ENCODE measurements around the gene RNF146.

DNA sequence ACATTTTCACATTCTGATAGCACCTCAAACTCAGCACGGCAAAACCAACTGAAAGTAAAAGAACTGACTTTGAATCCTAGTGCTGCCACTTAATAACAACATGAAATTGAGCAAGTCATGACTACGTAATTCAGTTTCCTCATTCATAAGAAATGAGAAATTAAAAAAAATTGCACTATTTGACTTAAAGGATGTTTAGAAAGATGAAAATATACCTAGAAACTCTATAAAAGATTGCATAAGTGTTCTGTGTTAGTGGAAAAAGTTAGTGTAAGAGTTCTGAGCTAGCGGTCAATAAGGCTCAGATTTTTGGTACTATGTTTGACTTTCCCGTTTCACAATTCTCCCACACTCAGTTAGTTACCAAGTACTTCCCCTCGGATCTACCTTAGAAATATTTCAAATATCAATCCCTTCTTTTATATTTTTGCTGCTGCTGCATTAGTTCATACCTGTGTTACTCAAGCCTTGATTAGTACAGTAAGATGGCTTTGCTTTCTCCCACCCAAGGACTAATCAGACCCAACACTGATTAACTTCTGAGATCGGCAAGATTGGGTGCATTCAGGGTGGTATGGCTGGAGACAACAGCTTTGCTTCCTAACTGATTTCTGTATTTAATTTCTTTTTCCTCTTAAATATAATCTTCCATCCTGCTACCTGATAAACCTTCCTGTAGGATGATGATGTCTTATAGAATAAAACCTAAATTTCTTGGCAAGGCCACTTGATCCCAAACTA, 50.9 kb downstream of the RNF146 start:
- TF ChIP-seq, protein P1, sequence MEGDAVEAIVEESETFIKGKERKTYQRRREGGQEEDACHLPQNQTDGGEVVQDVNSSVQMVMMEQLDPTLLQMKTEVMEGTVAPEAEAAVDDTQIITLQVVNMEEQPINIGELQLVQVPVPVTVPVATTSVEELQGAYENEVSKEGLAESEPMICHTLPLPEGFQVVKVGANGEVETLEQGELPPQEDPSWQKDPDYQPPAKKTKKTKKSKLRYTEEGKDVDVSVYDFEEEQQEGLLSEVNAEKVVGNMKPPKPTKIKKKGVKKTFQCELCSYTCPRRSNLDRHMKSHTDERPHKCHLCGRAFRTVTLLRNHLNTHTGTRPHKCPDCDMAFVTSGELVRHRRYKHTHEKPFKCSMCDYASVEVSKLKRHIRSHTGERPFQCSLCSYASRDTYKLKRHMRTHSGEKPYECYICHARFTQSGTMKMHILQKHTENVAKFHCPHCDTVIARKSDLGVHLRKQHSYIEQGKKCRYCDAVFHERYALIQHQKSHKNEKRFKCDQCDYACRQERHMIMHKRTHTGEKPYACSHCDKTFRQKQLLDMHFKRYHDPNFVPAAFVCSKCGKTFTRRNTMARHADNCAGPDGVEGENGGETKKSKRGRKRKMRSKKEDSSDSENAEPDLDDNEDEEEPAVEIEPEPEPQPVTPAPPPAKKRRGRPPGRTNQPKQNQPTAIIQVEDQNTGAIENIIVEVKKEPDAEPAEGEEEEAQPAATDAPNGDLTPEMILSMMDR (conservative IDR thresholded peaks at IDR 0.05; ENCODE audit: low read depth, low read length), result no peak
- no peak for TF ChIP-seq EZH2 (IDR thresholded peaks at IDR 0.05; ENCODE audit: borderline replicate concordance, low read depth, low read length, poor library complexity, severe bottlenecking)

Measured in A673 (cell line).